Heart right ventricle (tissue), 16 donors: ENCODE measurements around the gene TM4SF5. TPM values are rescaled to one million over a fixed set of nuclear protein-coding genes. Genes with fewer than 3 reads are reported as not detected.

Source experiments
- ATAC-seq, 8 donors: fragments of 200-7000 bp; cut with Tn5 transposase; one replicate each; pipeline ENCODE4 v1.9.1; 2020; ENCODE audit warnings: mild to moderate bottlenecking in 8 of 8, moderate library complexity in 8 of 8, moderate number of reproducible peaks in 1 of 8
- DNase-seq, 2 donors: peaks; one replicate each; pipeline ENCODE4 v3.0.0-alpha.2; 2020
- H3K27ac ChIP-seq, 10 donors: fragments of 200-600 bp; sonication (generic) in 2 of 10; one replicate each; pipeline versions ENCODE4 v1.5.0 to v1.8.0; 2020 to 2022; ENCODE audit warnings: mild to moderate bottlenecking in 3 of 10
- H3K27me3 ChIP-seq, 7 donors: fragments of 200-600 bp; one replicate each; pipeline ENCODE4 v1.8.0; 2021 to 2022; ENCODE audit warnings: mild to moderate bottlenecking in 2 of 7
- H3K36me3 ChIP-seq, 9 donors: fragments of 200-600 bp; sonication (generic) in 1 of 9; one replicate each; pipeline versions ENCODE4 v1.5.0 to v1.8.0; 2020 to 2022; ENCODE audit warnings: mild to moderate bottlenecking in 2 of 9
- H3K4me1 ChIP-seq, 9 donors: fragments of 200-600 bp; sonication (generic) in 1 of 9; one replicate each; pipeline versions ENCODE4 v1.5.0 to v1.8.0; 2020 to 2022; ENCODE audit warnings: mild to moderate bottlenecking in 4 of 9
- H3K4me3 ChIP-seq, 10 donors: fragments of 200-600 bp; sonication (generic) in 2 of 10; one replicate each; pipeline versions ENCODE4 v1.5.0 to v1.8.0; 2020 to 2022; ENCODE audit warnings: mild to moderate bottlenecking in 7 of 10, moderate library complexity in 2 of 10
- H3K9me3 ChIP-seq, 11 donors: fragments of 200-600 bp in 10 of 11; sonication (generic) in 2 of 11; one replicate each; pipeline versions ENCODE4 v1.5.0 to v1.8.0; 2013 to 2022; ENCODE audit warnings: mild to moderate bottlenecking in 2 of 11, control low read depth in 1 of 11, moderate library complexity in 1 of 11
- CTCF ChIP-seq, 9 donors: fragments of 200-600 bp; sonication (generic) in 2 of 9; IDR thresholded peaks; one replicate each; pipeline versions ENCODE4 v1.5.0 to v1.8.0; 2021 to 2022; ENCODE audit warnings: antibody characterized with exemption in 9 of 9, mild to moderate bottlenecking in 5 of 9, moderate library complexity in 1 of 9
- WGBS, 2 donors: extraction: QIAGEN DNeasy Blood & Tissue Kit; methylation state at CpG; one replicate each; pipeline ENCODE4 v1.1.7; 2013; ENCODE audit warnings: inconsistent platforms in 1 of 2; 5-methylcytosine and 5-hydroxymethylcytosine counted together
- intact Hi-C, 10 donors: fragments of 100-400 bp; cut with DNase I; formaldehyde crosslinking; loops; one replicate each; pipeline versions ENCODE4 v1.11.1 to v1.14.2; 2022
- polyA plus RNA-seq, 2 donors: library from polyadenylated mRNA; stranded (reverse); fragments of 200-250 nt; gene quantifications; one replicate each; pipeline ENCODE4 v1.2.3, GENCODE V29; 2013
- total RNA-seq, 10 donors: library from RNA; stranded (reverse); fragmentation: NEBNext Ultra II Directional in 3 of 10; extraction: Animal tissue kit (Norgen Biotek cat#: 25700) in 3 of 10; gene quantifications; one replicate each; pipeline versions ENCODE4 v1.2.1 to v1.2.4, GENCODE V29; 2021 to 2023
- donor health status: Arrhythmogenic right ventricular cardiomyopathy.
- donor health status: ischemic (EF 13 %, LVEDD 7.1; RV severe dilation, severe dysfunction).
- donor health status: healthy with polysubstance abuse.
- donor health status: DM: no; HTN: yes; CAD: no.
- donor health status: DM: no; HTN: no; CAD: no.
- donor health status: ischemic (EF 25% LVEDD 6.9; RV normal size, moderate dysfunction).
- donor health status: ischemic (EF 25% LVEDD 5.7; RV mildly dilated, moderate dysfunction).
- donor health status: healthy.
- donor health status: DM: yes; HTN: yes; CAD: no.
- donor health status: Ischemic cardiomyopathy.
- donor health status: ischemic (EF 35%, LVEDD 5.7; RV mildly dilated, moderate dysfunction).
- donor health status: nonischemic (EF 11% LVEDD 7.7; RV severe dilation, severe dysfunction).
- donor health status: DM: yes; HTN: yes; CAD: no.
- donor health status: PGD.
- donor health status: ischemic (EF 29% LVEDD 5.4; RV normal size, mild dysfunction).
- donor health status: nonischemic (EF 23%, LVEDD 6.1; RV moderate dilation, normal function).

TM4SF5 gene
- total and polyA plus RNA-seq, 12 donors: not detected

GRCh38 chr17:4738136-4739121 lies 33.3 kb upstream of the TM4SF5 start:
- intact Hi-C loops: loop anchor here in 6 of 10 donors (5.0 to 10.0 kb wide), 3 partner anchors 46 to 149 kb away; partner anchors contain the start of genes GLTPD2 (in 2 of the 6) and VMO1 (in 2 of the 6)

GRCh38 chr17:4739122-4740024 lies 32.3 kb upstream of the TM4SF5 start, which contains the start of the genes CXCL16 and ZMYND15:
CXCL16 (minus strand) TSS chr17:4739928; CDS start chr17:4739339, 589 bp downstream.
ZMYND15 (plus strand) TSS chr17:4739833; CDS start chr17:4740549, 716 bp downstream.
- intact Hi-C loops: loop anchor here in 6 of 10 donors (5.0 to 10.0 kb wide), 5 partner anchors 43 to 148 kb away; partner anchors contain the start of genes GLTPD2 (in 3 of the 6) and VMO1 (in 3 of the 6)
- Histone ChIP-seq H3K4me3 (peak within 1 kb of the TSS; percentile 50 to 95 (median 84)), H3K27ac (peak within 1 kb of the TSS in 8 of 10 donors; percentile 1 to 82 (median 71)), H3K27me3 (peaks cover 0 to 41% (median 8%) of the 10 kb centered on the region in 7 donors), H3K9me3 (no peaks in the 10 kb centered on the region), H3K36me3 (peaks cover 0 to 10% (median 0%) of the 10 kb centered on the region in 9 donors), H3K4me1 (peaks cover 2 to 48% (median 13%) of the 10 kb centered on the region in 9 donors)
- ATAC-seq: peak; percentile 52 to 76 (median 66)
- 0 to 1% methylated on average over 94 to 100 of the region's 100 CpGs for WGBS, 2 donors
- no peak for TF ChIP-seq CTCF (IDR thresholded peaks at IDR 0.05)
- peak; percentile 52 to 58 for DNase-seq

More at GRCh38 chr17:4738136-4739121, 33.3 kb upstream of the TM4SF5 start:
- ATAC-seq (peak in 4 of 8 donors; percentile 7 to 23 (median 12)), DNase-seq (no peak)
- Histone ChIP-seq H3K36me3 (peaks cover 0 to 20% (median 0%) of the 10 kb centered on the region in 9 donors), H3K27ac (peak overlapping the region in 7 of 10 donors; percentile 1 to 82 (median 72)), H3K27me3 (peaks cover 0 to 32% (median 0%) of the 10 kb centered on the region in 7 donors), H3K9me3 (no peaks in the 10 kb centered on the region), H3K4me3 (peak overlapping the region; percentile 50 to 95 (median 84)), H3K4me1 (peaks cover 2 to 57% (median 13%) of the 10 kb centered on the region in 9 donors)
- TF ChIP-seq CTCF (IDR thresholded peaks at IDR 0.05): no peak
- 20 to 24% methylated on average over 41 of the region's 41 CpGs for WGBS, 2 donors

GRCh38 chr17:4740025-4740351 lies 31.7 kb upstream of the TM4SF5 start:
- DNase-seq: no peak
- peaks cover 2 to 44% (median 15%) of the 10 kb centered on the region in 9 donors for H3K4me1 ChIP-seq
- ATAC-seq: no peak
- H3K9me3 ChIP-seq: no peaks in the 10 kb centered on the region
- intact Hi-C loops: loop anchor here in 2 of 10 donors (5.0 kb wide), 2 partner anchors 42 to 47 kb away; partner anchors contain the start of genes GLTPD2 (in 1 of the 2) and VMO1 (in 1 of the 2)
- WGBS, 2 donors: 13 to 17% methylated on average over 13 of the region's 13 CpGs
- peak overlapping the region in 6 of 10 donors; percentile 60 to 82 (median 74) for H3K27ac ChIP-seq
- H3K4me3 ChIP-seq: peak overlapping the region; percentile 50 to 95 (median 84)
- TF ChIP-seq CTCF (IDR thresholded peaks at IDR 0.05): no peak
- H3K27me3 ChIP-seq: peaks cover 0 to 47% (median 14%) of the 10 kb centered on the region in 7 donors
- H3K36me3 ChIP-seq: peaks cover 0 to 4% (median 0%) of the 10 kb centered on the region in 9 donors
